GM19463 (cell line): ENCODE results near the gene TAF1B.

ENCODE experiments used
- ATAC-seq: cut with Tn5 transposase; IDR thresholded peaks from one replicate; pipeline ENCODE4 v1.9.1; 2021; ENCODE audit warnings: mild to moderate bottlenecking, moderate library complexity; ENCODE audit not compliant: unreplicated experiment

Gene TAF1B

DNA sequence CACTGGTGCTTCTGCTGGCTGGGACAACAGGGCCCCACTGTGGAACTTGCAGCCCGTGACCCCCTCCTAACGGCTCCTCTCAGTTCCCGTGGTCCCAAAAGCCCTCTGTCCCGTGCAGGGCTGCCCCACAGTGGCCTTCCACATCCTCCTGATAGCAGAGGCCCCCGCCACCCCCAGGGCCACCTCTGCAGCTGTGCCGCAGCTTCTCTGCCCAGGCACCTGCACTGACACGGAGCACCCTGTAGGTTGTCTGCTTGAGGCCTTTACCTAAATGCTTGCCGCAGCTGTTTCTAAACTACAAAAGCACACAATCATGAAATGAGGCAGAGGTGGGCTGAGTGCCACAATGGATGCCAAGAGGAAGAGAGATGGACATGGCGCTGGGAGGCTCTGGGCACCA lies 94.7 kb downstream of the TAF1B start:
- no peak for ATAC-seq

DNA sequence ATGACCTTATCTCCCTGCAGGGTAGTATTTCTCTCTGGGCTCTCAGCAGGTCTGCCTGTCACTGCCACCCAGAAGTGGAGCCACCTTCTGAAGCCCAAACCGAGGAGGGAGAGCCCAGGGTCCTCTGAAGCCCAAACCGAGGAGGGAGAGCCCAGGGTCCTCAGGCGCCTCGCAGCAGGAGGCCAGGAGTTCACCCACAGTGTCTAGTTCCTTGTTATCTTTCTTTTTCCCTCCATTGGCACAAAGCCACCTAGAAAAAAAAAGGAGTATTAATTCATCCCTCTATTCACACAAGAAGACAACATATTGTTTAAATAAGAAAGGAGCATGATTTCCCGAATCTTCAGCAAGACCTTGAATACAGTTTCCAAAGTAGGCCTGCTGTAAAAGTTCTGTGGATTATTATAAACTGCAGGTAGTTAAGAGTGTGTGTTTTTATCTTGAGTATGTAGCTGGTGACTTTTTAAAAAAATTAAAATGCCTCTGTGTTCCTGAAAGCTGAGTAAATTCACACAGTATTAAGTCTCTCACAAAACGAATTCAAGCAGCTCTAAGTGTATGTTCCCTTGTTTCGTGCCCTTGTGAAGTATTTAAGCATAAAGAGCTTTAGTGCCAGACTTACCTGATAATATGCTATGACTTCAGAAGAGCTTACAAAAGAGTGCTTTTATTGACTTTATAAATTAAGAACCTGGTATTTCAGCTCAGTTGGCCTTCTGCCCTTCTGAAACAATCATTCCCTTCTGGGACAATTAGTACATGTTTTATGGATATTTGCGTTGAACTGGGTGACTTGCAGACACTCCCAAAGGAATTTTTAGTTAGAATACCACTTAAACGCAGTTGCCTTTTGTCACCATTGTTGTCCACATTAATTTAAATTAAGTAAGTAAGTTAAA lies 96.6 kb downstream of the TAF1B start:
- ATAC-seq: no peak

DNA sequence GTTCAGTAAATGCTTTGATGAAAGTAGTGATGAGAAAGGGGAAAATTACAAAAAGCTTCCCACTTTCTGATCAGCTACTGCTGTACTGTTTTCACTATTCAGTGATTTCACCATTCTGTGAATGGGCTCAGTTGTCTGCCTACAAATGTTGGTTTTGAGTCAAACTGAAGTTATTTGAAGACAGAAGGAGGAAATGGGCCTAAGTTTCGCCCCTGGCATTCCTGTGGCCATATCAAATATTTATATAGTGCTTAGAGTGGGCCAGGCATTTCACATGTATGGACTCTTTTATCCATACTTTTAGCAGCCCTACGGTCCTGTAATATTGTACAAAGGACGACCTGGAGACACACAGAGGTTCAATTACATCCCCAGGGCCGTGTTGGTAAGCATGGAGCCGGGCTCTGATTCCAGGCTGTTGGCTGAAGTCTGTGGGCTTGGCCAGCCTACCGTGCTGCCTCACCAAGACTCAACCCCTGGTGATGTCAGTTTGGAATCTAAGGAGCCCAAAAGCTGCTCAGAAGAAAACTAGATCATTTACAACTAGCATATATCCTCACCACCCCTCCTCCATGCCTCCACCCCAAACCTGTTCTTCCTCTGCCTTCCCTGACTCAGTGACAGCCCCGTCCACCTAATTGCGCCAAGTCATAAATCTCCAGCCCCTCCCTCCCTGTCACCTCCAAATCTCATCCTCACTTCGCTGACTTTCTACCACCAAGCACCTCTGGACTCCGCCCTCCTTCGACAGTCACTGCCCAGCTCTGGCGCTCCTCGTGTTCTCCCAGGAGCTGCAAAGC lies 98.1 kb downstream of the TAF1B start:
- no peak for ATAC-seq

DNA sequence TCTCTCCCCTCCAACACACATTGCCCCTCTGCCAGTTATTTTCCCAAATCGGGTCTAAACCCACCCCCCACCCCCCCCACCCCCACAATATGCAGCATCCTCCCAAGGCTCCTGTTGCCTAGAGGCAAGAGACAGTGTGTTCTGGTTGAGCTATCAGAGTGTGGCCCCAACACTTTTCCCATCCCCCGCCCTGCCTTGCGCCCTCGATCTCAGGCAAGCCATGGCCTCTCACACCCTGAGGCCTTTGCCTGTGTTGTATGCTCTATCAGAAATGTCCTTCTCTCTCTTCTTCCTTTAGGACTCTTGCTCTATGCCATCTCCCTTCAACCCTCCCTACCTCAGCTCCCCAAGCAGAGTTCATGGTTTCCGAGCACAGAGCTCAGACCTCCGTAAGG lies 98.7 kb downstream of the TAF1B start:
- no peak for ATAC-seq

DNA sequence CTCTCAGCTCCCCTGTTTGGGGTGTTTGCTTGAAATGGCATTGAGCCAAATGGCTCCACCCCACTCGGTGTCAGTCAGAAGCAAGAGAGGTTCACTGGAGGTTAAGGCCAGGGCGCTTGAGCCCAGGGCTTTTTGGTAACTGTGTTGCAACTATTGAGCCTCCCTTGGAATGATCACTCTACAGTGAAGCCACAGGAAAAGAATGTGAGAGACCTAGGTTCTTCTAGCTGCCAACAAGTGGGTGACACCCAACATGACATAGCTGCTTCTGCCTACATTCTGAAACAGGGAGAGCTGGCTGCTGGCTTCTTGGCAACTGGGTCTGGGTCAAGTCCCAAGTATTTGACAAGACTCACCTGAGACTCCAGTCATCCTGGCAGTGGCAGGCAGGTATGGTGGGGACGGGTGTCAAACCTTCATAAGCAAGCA lies 101.1 kb downstream of the TAF1B start:
- no peak for ATAC-seq

DNA sequence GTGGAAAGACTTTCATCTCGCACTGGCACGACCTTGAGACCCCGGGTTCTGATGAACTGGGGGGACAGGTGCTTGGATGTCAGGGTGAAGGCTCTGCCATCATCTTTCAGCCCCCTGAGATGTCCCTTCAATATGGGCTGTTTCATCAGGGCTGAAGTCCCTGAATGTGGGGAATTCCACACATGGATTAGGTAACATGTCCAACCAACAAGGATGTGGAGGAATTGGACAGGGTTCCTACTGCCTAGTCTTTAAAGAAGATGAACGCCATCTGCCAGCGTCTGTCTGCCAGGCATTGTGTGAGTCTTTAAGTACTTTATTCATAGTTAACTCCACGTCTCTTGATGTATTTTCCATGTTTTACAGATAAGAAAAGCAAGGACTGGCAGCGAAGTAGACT lies 102.3 kb downstream of the TAF1B start:
- ATAC-seq: no peak

DNA sequence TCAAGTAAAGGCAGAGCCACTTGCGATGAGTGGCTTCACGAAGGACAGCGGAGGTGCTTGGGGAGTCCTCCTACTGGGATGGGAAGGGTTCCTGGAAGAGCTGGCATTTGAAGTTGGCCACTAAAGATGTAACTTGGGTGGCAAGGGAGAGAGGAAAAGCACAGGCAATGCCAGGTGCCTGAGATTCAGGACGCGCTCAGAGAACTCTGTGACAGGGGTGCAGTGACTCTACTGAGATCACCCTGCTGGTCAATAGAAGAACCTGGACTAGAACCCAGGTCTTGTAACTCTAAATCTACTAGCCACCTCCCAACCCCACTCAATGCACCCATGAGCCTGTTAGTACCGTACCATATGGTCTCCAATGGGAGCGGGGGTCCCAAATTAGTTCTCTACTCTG lies 102.8 kb downstream of the TAF1B start:
- no peak for ATAC-seq

DNA sequence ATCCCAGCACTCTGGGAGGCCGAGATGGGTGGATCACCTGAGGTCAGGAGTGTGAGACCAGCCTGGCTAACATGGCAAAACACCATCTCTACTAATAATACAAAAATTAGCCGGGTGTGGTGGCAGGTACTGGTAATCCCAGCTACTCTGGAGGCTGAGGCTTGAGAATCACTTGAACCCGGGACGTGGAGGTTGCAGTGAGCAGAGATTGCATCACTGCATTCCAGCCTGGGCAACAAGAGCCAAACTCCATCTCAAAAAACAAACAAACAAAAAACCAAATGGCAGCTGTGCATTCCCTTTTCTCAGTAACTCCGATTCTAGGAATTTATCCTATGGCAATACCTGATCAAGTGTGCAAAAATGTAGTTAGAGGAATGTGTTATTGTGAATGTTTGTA lies 103.5 kb downstream of the TAF1B start:
- ATAC-seq: no peak

DNA sequence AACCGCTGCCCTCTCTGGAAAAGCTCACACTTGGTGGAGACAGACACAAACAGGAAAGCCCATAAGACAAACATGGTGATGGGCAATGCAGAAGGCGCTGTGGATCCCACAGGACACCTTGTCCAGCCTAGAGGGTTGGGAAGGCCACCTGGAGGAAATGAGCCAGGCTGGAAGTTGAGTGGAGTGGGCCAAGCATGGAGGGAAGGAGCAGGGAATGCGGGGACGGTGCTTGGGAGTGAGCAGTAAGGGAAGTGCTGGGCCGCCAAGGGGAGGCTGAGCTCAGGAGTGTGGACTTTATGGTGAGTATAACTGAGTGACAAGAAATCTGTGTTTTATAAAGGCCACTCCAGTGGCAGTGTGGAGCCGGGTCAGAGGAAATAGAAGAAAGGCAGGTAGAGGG lies 105.4 kb downstream of the TAF1B start:
- no peak for ATAC-seq

DNA sequence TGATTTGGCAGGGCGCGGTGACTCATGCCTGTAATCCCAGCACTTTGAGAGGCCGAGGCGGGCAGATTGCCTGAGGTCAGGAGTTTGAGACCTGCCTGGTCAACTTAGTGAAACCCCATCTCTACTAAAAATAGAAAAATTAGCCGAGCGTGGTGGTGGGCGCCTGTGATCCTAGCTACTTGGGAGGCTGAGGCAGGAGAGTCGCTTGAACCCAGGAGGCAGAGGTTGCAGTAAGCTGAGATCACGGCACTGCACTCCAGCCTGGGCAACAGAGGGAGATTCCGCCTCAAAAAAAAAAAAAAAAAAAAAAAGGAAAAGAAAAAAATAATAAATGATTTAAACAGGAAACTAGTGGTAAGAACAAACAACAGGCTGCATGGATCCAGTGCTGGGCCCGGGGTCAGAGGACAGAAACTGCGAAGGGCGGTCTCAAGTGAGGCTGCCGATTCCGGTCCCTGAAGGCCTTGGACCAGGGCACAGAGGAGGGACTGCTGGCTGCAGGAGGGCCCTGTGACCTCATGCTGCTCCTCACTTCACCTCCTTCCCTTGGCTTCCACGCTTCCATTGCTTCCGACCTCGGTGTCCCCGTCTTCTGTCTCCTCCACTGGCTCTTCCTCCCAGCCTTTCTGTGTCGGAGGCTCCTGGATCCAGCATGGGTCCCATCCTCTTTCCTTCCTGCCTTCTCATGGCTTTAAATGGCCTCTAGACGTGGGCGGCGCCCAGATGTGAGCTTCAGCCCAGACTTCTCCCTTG lies 106.1 kb downstream of the TAF1B start:
- ATAC-seq: no peak

DNA sequence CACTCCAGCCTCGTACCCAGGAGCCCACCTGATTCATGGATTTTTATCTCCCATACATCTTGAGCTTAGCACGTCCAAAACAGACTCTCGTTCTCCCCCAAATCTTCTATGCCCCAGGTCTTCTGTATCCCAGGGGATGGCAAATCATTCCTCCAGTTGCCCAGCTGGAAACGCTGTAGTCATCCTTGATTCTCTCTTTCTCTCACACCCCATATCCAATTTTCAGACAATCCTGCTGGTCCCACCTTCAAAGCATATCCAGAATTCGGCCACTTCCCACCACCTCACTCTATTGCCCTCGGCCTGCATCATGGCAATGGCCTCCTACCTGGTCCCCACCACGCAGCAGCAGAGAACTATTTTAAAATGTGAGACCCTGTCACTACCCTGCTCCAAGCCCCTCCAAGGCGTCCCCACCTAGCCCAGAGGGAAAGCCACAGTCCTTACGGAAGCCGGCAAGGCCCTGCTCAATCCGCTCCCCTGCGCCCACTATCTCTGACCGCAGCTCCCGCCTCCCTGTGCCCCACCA lies 106.8 kb downstream of the TAF1B start:
- ATAC-seq: no peak

DNA sequence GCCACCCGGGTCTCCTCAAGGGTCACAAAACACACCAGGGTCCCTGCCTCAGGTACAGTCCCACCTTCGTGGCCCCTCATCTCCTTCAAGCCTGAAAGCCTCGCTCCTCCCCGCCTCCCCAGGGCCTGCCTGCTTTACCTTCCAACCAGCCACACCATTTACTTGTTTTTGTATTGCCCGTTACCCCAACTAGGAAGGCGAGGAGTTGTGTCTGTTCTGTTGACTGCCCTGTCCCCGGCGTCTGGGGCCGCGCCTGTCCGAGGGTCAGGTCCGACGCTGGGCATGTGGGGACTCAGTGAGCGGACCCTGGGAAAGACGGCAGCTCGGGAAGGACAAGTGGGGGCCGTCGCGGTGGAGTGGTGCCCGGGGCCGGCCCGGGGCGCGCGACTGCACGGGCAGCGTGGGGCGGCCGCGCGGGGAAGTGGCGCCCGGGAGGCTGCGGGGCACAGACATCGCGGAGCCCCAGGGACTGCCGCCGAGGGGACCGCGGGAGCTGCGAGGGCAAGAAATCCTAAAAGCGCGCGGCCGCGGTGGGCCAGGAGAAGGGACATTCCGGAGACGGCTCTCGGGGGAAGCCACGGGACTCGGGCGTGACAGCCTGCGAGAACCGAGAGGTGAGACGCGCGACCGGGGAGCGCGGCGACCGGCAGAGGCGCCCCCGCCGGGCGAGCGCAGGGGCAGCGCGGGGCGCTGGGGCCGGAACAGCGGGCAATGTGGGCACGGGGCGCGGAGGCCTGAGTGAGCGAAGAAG lies 107.4 kb downstream of the TAF1B start:
- peak; percentile 35 for ATAC-seq

DNA sequence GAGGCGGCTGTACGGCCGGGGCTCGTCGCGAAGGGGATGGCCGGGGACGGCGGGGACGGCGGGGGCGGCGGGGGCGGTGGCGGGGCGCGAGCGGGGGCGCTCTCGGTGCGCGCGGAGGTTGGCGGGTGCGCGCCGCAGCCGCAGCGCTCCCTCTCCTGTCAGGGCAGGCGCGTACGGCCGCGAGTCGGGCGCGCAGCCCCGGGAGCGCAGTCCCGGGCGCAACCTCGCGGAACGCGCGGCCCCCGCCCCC lies 107.9 kb downstream of the TAF1B start:
- ATAC-seq: no peak

DNA sequence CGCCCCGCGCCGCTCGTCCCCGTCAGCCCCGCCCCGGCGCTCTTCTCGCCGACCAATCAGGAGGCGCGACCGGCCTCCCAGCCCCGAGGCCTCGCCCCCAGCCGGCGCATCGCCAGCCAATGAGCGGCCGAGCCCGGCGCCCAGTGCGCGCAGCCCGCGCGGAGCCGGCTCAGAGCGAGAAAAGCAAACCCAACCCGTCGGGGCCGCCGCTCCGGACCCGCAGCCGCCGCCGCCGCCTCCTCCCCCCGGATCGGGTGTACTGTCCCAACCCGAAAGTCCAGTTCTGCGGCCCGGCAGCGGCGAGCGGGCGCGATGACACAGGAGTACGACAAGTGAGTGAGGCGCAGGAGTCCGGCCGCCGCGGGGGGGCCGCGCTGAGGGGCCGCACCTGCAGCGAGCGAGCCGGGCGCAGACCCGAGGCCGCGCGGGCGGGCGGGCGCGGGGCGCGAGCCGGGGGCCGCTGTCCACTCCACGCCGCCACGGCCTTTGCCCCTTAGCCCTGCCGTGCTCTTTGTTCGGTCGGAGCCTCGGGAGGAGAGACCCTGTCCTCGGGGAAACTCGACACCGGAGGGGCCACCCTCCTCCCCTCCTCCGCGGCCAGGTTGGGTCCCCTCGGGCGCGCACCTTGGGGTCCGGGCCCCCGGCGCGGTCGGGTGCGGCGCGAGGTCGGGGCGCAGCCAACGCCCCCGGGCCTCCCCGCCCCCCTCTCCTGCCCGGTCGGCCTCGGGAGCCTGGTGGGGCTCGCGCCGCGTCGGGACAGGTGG lies 108.4 kb downstream of the TAF1B start, which contains the start of gene GRHL1:
GRHL1 (plus strand) TSS at position 172 of the 764 bp plus-strand sequence; CDS start at position 313, 141 bp downstream.
- ATAC-seq: peak; percentile 98

DNA sequence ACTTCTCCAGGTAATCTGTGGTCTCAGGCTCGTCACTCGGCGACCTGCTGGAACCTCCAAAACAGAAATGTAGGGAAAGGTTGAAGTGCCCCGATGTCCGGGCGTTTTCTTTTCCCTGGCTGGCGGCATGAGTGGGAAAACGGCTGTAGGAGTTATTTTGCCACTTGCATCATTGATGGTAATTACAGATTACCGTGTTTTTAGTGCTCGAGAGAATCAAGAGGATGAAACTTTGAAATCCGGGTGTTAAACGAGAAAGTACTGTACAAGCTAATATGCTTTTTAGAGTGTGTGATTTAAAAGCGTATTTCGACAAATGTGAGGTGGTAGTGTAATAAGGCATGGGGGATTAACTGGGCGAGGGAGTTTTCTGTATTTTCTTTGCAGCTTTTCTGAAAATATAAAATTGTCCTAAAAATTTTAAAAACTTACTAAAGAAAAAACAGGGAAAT lies 109.0 kb downstream of the TAF1B start:
- no peak for ATAC-seq

DNA sequence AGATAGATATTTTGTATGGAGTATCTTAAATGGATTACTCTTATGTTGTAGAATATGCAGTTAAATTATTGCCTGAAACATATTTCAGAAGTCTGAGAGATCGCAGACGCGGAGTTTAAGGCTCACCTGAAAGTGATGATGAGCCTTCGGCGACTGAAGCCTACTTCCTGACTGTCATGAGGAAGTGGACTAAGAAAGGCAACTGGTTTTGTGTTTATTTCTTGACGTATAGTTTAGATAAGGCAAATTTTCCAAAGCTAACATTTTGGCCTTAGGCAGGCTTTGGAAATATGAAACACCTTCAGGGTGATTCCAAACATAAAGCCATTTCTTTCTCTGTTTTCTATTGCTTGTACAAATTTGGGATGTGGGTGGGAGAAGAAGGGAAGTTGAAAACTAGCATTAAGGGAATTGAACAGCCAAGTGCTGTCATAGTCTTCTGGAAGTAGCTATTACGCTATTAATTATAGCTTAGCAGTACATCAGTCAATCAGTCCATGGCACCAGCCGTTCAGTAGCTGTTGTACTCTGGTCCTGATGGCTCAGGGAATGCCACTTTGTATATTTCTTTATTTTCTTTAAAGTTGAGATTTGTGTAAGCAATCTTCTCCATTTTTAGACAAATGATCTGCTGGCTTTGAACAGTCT lies 109.7 kb downstream of the TAF1B start:
- ATAC-seq: no peak

DNA sequence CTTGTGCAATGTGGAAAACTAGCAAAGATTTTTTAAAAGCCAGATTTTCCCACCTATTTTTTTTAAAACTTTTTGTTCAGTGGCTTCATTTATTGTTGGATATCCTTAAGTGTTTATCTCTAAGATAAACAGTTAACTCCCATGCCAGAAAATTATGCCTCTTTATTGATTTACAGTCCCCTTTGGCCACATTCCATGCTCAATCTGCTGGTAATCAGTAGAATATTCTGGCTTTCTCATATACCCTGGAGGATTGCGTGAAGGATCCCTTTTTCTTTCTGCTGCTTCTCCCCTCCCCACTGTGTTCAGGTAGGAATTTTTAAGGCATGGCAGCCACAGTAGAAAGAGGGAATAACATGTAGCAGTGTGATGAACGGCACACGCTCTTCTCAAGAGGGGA lies 110.9 kb downstream of the TAF1B start:
- ATAC-seq: no peak

DNA sequence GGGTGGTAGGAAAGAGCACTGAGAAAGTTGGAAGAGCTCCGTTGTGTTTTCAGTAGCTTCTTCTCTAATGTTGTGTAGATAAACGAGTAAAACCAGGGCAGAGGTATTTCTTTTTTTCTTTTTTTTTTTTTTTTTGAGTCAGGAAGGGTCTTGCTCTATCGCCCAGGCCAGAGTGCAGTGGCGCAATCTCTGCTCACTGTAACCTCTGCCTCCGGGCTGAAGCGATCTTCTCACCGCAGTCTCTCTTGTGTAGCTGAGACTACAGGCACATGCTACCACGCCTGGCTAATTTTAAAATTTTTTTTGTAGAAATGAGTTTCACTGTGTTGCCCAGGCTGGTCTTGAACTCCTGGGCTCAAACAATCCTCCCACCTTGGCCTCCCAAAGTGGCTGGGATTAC lies 114.8 kb downstream of the TAF1B start:
- ATAC-seq: no peak

DNA sequence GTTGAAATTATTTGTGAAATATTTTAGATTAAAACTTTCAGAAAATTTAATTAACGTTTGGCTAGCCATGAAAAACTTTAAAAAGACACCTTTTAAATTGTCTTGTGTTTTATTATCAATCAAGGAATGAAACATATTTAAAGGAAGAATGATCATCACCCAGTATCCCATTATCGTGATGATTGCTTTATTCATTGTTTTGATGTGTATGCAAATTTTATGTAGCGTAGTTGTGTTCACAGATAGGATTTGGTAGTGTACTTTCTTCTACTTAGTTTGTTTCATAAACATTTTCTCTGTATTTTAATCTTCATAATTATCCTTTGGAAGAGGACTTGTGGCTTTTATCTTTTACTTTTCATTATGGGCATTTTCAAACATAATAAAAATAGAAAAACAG lies 116.0 kb downstream of the TAF1B start:
- ATAC-seq: no peak
